Nephron (organoid): Measurements from ENCODE around the gene THRAP3.
"Not testable (repeated sequence)": the region's sequence is repeated elsewhere in the genome, so short reads cannot be mapped to it uniquely, and the experiment has no call there.

Experiments used
- H3K27ac Mint-ChIP-seq, 3 experiments: 2 replicates each; pipeline ENCODE4 v1.8.0; 2020; ENCODE audit warnings: mixed read lengths in 3 of 3, mild to moderate bottlenecking in 2 of 3, moderate library complexity in 1 of 3
- H3K27me3 Mint-ChIP-seq: 2 replicates; pipeline ENCODE4 v1.8.0; 2021; ENCODE audit warnings: low read depth, mild to moderate bottlenecking, moderate library complexity, mixed read lengths
- H3K36me3 Mint-ChIP-seq: 2 replicates; pipeline ENCODE4 v1.8.0; 2020; ENCODE audit warnings: low read depth, mixed read lengths
- H3K4me1 Mint-ChIP-seq: 2 replicates; pipeline ENCODE4 v1.8.0; 2020; ENCODE audit warnings: mixed read lengths
- H3K4me3 Mint-ChIP-seq, 3 experiments: 2 replicates each; pipeline ENCODE4 v1.8.0; 2020; ENCODE audit warnings: mild to moderate bottlenecking in 3 of 3, mixed read lengths in 3 of 3, moderate library complexity in 2 of 3
- H3K9me3 Mint-ChIP-seq: 2 replicates; pipeline ENCODE4 v1.8.0; 2020; ENCODE audit warnings: mixed read lengths
- CTCF ChIP-seq, 3 experiments: fragments of 200-600 bp; sonication (generic); IDR thresholded peaks; one replicate each; pipeline ENCODE4 v1.5.0; 2021; ENCODE audit warnings: antibody characterized with exemption in 3 of 3; ENCODE audit not compliant: unreplicated experiment in 3 of 3

The THRAP3 gene

DNA sequence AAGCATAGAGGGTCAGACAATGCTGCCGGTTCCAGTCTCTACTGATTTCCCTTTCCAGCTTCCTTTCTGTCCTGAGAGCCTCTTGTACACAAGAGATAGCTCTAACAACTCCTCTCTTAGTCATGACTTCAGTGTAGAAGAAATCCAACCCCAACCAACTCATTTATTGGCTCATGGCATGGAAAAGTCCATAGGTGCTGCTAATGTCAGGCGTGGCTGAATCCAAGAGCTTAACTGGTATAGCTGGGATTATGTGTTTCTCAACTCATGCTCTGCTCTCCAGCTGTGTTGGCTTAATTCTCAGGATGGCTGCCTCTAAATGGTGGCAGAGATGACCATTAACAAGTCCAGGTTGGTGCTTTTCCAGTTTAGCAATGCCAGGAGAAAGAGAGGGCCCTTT lies 12.4 kb upstream of the THRAP3 start:
- Mint-ChIP-seq H3K4me3 (no peak overlapping the region), H3K36me3 (no peaks in the 10 kb centered on the region), H3K4me1 (no peaks in the 10 kb centered on the region), H3K9me3 (no peaks in the 10 kb centered on the region), H3K27ac (no peak overlapping the region), H3K27me3 (peaks cover 3% of the 10 kb centered on the region)
- TF ChIP-seq CTCF (IDR thresholded peaks at IDR 0.05; ENCODE audit: unreplicated experiment in 3 of 3): no peak

GRCh38 chr1:36212782-36213181 lies 11.5 kb upstream of the THRAP3 start:
- Mint-ChIP-seq H3K27me3 (peaks cover 3% of the 10 kb centered on the region), H3K4me1 (no peaks in the 10 kb centered on the region), H3K4me3 (no peak overlapping the region), H3K36me3 (no peaks in the 10 kb centered on the region), H3K9me3 (no peaks in the 10 kb centered on the region), H3K27ac (no peak overlapping the region)
- TF ChIP-seq CTCF (IDR thresholded peaks at IDR 0.05; ENCODE audit: unreplicated experiment in 3 of 3): no peak

- Mint-ChIP-seq H3K9me3 (no peaks in the 10 kb centered on the region), H3K4me3 (no peak overlapping the region), H3K27me3 (no peaks in the 10 kb centered on the region), H3K27ac (peak overlapping the region; percentile 6 to 70 (median 18)), H3K36me3 (no peaks in the 10 kb centered on the region), H3K4me1 (no peaks in the 10 kb centered on the region)
- TF ChIP-seq CTCF (IDR thresholded peaks at IDR 0.05; ENCODE audit: unreplicated experiment in 3 of 3): peak in 2 of 3 experiments; percentile 13 to 32
These were observed 6.6 kb upstream of the THRAP3 start for GRCh38 chr1:36217670-36218069.

DNA sequence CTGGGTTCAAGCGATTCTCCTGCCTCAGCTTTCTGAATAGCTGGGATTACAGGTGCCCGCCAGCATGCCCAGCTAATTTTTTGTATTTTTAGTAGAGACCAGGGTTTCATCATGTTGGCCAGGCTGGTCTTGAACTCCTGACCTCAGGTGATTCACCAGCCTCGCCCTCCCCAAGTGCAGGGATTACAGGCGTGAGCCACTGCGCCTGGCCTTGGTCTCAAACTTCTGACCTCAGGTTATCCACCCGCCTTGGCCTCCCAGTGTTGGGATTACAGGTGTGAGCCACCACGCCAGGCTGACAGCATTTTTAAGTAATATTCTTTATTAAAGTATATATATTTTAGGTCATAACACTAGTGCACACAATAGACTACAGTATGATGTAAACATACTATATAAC lies 2.3 kb upstream of the THRAP3 start:
- not testable (repeated sequence) for H3K4me3 Mint-ChIP-seq, H3K9me3 Mint-ChIP-seq, H3K27me3 Mint-ChIP-seq, H3K27ac Mint-ChIP-seq
- Mint-ChIP-seq H3K36me3 (peaks cover 12% of the 10 kb centered on the region), H3K4me1 (peaks cover 27% of the 10 kb centered on the region)

DNA sequence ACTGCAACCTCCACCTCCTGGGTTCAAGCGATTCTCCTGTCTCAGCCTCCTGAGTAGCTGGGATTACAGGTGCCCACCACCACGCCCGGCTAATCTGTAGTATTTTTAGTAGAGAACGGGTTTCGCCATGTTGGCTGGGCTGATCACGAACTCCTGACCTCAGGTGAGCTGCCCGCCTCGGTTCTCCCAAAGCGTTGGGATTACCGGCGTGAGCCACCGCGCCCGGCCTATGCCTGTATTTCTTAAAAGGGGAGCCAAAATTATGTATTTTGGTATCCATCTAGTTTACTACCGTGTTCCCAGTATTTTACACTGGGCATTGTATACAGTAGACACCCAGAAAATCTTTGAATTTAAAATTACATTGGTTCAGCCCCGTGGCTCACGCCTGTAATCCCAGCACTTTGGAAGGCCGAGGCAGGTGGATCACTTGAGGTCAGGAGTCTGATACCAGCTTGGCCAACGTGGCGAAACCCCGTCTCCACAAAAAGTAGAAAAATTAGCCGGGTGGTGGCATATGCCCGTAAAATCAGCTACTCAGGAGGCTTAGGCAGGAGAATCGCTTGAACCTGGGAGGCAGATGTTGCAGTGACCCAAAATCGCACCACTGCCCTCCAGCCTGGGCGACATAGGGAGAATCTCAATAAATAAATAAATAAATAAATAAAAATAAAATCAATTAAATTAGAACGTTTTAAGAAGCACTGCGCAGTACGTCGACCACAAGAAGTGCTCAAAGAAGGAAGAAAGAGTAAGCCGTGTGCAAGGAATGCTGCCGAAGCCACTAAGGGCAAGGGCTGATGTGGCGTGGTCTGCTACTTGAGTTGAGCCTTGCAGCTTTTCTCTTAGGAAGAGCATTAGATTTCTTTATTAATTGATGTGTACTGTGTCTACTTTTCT lies 1.5 kb upstream of the THRAP3 start:
- Mint-ChIP-seq H3K9me3 (no peaks in the 10 kb centered on the region), H3K36me3 (peaks cover 18% of the 10 kb centered on the region), H3K4me1 (peaks cover 29% of the 10 kb centered on the region), H3K4me3 (peak overlapping the region; percentile 94 to 98 (median 96)), H3K27me3 (no peaks in the 10 kb centered on the region), H3K27ac (peak overlapping the region; percentile 99 to 100 (median 99))
- TF ChIP-seq CTCF (IDR thresholded peaks at IDR 0.05; ENCODE audit: unreplicated experiment in 3 of 3): no peak

GRCh38 chr1:36223381-36223995 lies 755 bp upstream of the THRAP3 start:
- no peaks in the 10 kb centered on the region for H3K9me3 Mint-ChIP-seq
- H3K27me3 Mint-ChIP-seq: no peaks in the 10 kb centered on the region
- peak overlapping the region; percentile 94 to 98 (median 96) for H3K4me3 Mint-ChIP-seq
- H3K36me3 Mint-ChIP-seq: peaks cover 21% of the 10 kb centered on the region
- H3K4me1 Mint-ChIP-seq: peaks cover 29% of the 10 kb centered on the region
- TF ChIP-seq CTCF (IDR thresholded peaks at IDR 0.05; ENCODE audit: unreplicated experiment in 3 of 3): no peak
- peak overlapping the region; percentile 99 to 100 (median 99) for H3K27ac Mint-ChIP-seq
